ENCODE results near the gene DLX4. TPM values are rescaled to one million over a fixed set of nuclear protein-coding genes. Genes with fewer than 3 reads are reported as not detected.

The DLX4 gene
- total RNA-seq, 2 experiments from 2014 or later, result 0.17 to 0.35 TPM

- CTCF ChIA-PET, result interaction anchor here (0.6 to 3.0 kb wide), 7 partner anchors 9 to 1073 kb away, joined by 3 to 10 read pairs (median 3); no protein-coding TSS in a partner anchor
- POLR2A ChIA-PET, result no interaction called here
- Mint-ChIP-seq H3K9me3 (no peaks in the 10 kb centered on the region), H3K27ac (no peak overlapping the region), H3K36me3 (ENCODE audit: low read depth) (no peaks in the 10 kb centered on the region), H3K4me3 (no peak overlapping the region), H3K27me3 (peaks cover 9% of the 10 kb centered on the region), H3K4me1 (peaks cover 4% of the 10 kb centered on the region)
- no peak for DNase-seq
Measured at GRCh38 chr17:50021681-50022370, 52.8 kb downstream of the DLX4 start.

DNA sequence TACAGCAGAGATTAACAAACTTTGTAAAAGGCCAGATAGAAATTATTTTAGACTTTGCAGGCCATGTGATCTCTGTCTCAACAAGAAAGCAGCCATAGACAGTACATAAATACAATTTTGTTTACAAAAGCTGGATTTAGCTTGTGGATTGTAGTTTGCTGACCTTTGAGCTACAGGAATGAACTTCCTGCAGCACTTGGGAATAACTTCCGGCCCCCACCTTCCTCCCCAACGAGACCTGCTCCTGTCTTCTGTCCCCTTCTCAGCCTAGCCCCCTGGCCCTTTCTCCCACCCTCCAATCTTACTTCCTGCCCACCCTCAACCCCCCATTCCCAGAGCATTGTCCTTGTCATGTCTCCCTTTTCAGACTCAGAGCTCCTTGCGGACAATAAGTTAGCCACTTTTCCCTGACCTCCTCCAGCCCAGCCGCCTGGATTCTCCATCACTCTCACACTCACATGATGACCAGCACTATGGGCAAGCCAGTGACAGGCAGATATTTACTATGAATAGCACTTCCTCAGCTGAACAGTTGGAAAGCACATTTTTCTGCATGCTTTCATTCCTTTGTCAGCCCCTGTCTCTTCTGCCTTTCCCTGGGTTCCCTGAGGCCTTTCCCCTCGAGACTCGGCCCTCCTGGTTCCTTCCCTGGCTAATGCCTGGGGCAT lies 53.6 kb downstream of the DLX4 start:
- H3K27ac Mint-ChIP-seq, result no peak overlapping the region
- H3K27me3 Mint-ChIP-seq, result peaks cover 10% of the 10 kb centered on the region
- CTCF ChIA-PET, result interaction anchor here (0.6 to 3.0 kb wide), 6 partner anchors 25 to 1074 kb away, joined by 3 to 10 read pairs (median 3); no protein-coding TSS in a partner anchor
- no peak overlapping the region for H3K4me3 Mint-ChIP-seq
- H3K9me3 Mint-ChIP-seq, result no peaks in the 10 kb centered on the region
- peaks cover 9% of the 10 kb centered on the region for H3K4me1 Mint-ChIP-seq
- POLR2A ChIA-PET, result no interaction called here
- no peaks in the 10 kb centered on the region for H3K36me3 Mint-ChIP-seq (ENCODE audit: low read depth)
- DNase-seq, result no peak

GRCh38 chr17:50023520-50023919 lies 54.5 kb downstream of the DLX4 start:
- ChIA-PET POLR2A (no interaction called here), CTCF (no interaction called here)
- Mint-ChIP-seq H3K36me3 (ENCODE audit: low read depth) (no peaks in the 10 kb centered on the region), H3K4me3 (no peak overlapping the region), H3K9me3 (no peaks in the 10 kb centered on the region), H3K27ac (no peak overlapping the region), H3K4me1 (peaks cover 17% of the 10 kb centered on the region), H3K27me3 (peaks cover 17% of the 10 kb centered on the region)
- DNase-seq, result no peak

Other genes with a start within 250 kb of the DLX4 start
- gene FAM117A, start 205.1 kb upstream of the DLX4 start, total RNA-seq, result 10 to 100 TPM; 30.6 to 34.1 TPM
- gene KAT7, start 180.5 kb upstream of the DLX4 start, total RNA-seq, result 10 to 100 TPM; 78.5 to 82.4 TPM
- gene TAC4, start 121.1 kb upstream of the DLX4 start, total RNA-seq, result not detected
- gene DLX3, start 26.0 kb downstream of the DLX4 start, total RNA-seq, result not detected
- 1 to 10 TPM; 5.8 to 7.9 TPM for gene ITGA3, start 86.9 kb downstream of the DLX4 start, total RNA-seq
- gene PDK2, start 126.2 kb downstream of the DLX4 start, total RNA-seq, result 10 to 100 TPM; 29.4 to 31.3 TPM
- under 1 TPM; 0.07 to 0.23 TPM for gene SAMD14, start 161.0 kb downstream of the DLX4 start, total RNA-seq
- gene PPP1R9B, start 181.5 kb downstream of the DLX4 start, total RNA-seq, result 100 to 1,000 TPM; 110 to 117 TPM
- gene SGCA, start 196.8 kb downstream of the DLX4 start, total RNA-seq, result not detected
- under 1 TPM; 0.31 to 0.55 TPM for gene COL1A1, start 232.4 kb downstream of the DLX4 start, total RNA-seq

Data from activated CD4-positive, alpha-beta T cell treated with anti-CD3 and anti-CD28 coated beads, Interleukin-2, amount 10 ng/mL, durations not matched to agents 7 days and 5 days (primary cell).